Muscle of arm (tissue), 14 donors: ENCODE results near the gene AMDHD1. TPM values are rescaled to one million over a fixed set of nuclear protein-coding genes. Genes with fewer than 3 reads are reported as not detected.

Experiments
- DNase-seq: peaks from one replicate; pipeline ENCODE4 v3.0.0-alpha.2; 2013
- long read RNA-seq, 11 donors: transcript quantifications; one replicate each; lab custom pipeline, GENCODE V29; 2026
- polyA plus RNA-seq, 12 donors: library from polyadenylated mRNA; unstranded; fragments of 120-200 nt; gene quantifications; one replicate each; pipeline ENCODE4 v1.2.1, GENCODE V29; 2013; ENCODE audit not compliant: insufficient read length in 12 of 12

AMDHD1 gene
- under 1 TPM in 6 of 12 donors, not detected in 6; 0.08 to 0.34 (median 0.19) TPM for polyA plus RNA-seq
- long read RNA-seq, donor 1, partial matches to known transcripts, result 0 of 1 reads
- long read RNA-seq, donor 1, other reads (novel, unspliced or antisense), result 0 of 1 reads
- long read RNA-seq, donor 2, result 0 reads
- long read RNA-seq, donor 3, result 0 reads
- long read RNA-seq, donor 4, result 0 reads
- long read RNA-seq, donor 5, result 0 reads
- long read RNA-seq, donor 6, result 0 reads
- long read RNA-seq, donor 7, result 0 reads
- long read RNA-seq, donor 8, result 0 reads
- long read RNA-seq, donor 9, result 0 reads
- long read RNA-seq, donor 10, result 0 reads
- long read RNA-seq, donor 11, result 0 reads

- DNase-seq, result no peak
Observed at GRCh38 chr12:95943330-95943842, at the start of gene AMDHD1. TSS of gene AMDHD1 (plus strand) at chr12:95943331. CDS start at chr12:95943399, 68 bp downstream.

DNA sequence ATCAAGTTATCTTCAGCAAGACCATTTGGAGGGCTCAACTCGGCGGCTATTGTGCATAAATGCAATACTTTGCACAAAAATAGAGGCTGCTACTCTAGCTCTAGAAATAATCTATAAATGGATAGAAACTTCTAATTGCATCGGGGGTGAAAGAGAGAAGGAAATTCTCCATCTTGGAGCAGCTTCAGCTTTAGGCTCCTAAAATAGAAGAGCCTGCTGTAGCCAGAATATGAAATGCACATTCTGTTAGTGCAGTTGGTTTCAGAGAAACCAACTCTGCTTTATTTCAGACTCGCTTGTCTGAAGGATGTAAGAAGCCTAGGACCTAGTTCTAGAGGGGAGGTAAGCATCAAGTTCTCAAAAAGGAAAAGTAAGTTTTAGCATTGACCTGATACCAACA is 46.3 kb upstream of the AMDHD1 start:
- DNase-seq, result no peak

GRCh38 chr12:95898081-95898480 is 45.0 kb upstream of the AMDHD1 start:
- no peak for DNase-seq

- no peak for DNase-seq
Observed at GRCh38 chr12:95908573-95908972, 34.6 kb upstream of the AMDHD1 start.

DNA sequence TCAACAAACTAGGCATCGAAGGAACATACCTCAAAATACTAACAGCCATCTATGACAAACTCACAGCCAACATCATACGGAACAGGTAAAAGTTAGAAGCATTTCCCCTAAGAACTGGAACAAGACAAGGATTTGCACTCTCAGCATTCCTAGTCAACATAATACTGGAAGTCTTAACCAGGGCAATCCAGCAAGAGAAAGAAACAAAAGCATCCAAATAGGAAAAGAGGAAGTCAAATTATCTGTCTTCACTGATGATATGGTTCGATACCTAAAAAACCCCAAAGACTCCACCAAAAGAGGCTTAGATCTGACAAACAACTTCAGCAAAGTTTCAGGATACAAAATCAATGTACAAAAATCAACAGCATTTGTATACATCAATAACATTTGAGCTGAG is 33.3 kb upstream of the AMDHD1 start:
- DNase-seq, result no peak

- peak; percentile 9 for DNase-seq
Observed at GRCh38 chr12:95918194-95918993, 24.7 kb upstream of the AMDHD1 start.

- DNase-seq, result no peak
Observed at GRCh38 chr12:95919110-95919509, 24.0 kb upstream of the AMDHD1 start.

GRCh38 chr12:95922231-95922630 is 20.9 kb upstream of the AMDHD1 start:
- DNase-seq, result no peak

- no peak for DNase-seq
Observed at GRCh38 chr12:95940514-95940913, 2.6 kb upstream of the AMDHD1 start.

GRCh38 chr12:95942101-95942523 is 1.0 kb upstream of the AMDHD1 start:
- no peak for DNase-seq

- DNase-seq, result peak; percentile 59
Observed at GRCh38 chr12:95942524-95943329, 404 bp upstream of the AMDHD1 start, which contains the start of gene CCDC38. TSS of gene CCDC38 (minus strand) at chr12:95942614. CDS start at chr12:95936509, 6,105 bp downstream.

DNA sequence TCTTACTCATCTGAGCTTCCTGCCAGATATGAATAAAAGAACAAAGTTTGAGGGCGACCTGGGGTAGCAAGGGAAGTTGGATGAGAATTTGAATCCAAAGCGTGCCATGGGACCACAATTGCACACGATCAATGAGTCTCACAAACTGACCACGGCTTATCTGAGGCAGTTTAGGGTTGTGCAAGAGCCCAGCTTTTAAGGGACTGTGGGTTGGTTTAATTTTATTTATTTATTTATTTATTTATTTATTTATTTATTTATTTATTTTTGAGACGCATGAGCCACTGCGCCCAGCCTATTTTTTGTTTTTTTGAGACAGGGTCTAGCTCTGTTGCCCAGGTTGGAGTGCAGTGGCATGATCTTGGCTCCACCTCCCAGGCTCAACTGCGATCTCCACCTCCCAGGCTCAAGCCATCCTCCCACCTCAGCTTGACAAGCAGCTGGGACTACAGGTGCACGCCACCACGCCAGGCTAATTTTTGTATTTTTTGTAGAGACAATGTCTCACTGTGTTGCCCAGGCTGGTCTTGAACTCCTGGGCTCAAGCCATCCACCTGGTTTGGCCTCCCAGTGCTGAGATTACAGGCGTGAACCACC is 1.1 kb downstream of the AMDHD1 start:
- no peak for DNase-seq

DNA sequence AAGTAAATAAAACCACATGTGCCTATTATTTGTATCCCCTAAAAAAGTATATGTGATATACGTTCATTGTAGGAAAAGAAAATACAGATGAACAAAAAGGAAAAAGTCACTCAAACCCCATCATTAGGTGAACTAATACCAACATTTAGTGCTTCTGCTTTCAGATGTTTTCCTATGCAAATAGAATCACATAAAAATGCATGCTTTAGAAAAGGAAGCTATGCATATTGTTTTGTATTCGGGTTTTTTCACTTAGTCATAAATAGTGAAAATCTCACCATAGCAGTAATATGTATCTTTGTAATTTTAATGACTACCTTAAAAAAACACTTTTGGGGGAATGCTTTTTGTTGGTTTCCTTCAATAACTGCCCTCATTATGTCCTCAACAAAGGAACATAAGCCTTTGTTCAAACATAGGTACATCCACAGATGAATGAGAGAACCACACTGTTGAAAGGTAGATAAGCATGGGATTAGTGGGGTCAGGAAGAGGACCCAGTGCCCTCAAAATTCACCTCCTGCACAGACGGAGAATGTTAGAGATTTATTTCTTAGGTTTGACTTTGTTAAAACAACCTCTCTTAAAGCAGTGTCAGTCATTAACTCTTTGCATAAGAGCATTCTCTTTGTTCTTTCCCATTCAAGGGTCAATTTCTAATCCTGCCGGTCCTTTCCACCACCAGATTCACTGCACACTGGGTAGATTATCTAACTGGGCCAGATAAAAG is 6.5 kb downstream of the AMDHD1 start:
- DNase-seq, result no peak

DNA sequence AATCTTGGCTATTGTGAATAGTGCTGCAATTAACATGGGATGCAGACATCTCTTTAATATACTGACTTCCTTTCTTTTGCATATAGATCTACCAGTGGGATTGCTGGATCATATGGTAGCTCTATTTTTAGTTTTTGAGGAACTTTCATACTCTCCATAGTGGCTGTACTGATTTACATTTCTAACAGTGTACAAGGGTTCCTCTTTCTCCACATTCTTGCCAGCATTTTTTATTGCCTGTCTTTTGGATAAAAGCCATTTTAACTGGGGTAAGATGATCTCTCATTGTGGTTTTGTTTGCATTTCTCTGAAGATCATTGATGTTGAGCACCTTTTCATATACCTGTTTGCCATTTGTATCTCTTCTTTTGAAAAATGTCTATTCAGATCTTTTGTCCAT is 8.4 kb downstream of the AMDHD1 start:
- DNase-seq, result no peak

DNA sequence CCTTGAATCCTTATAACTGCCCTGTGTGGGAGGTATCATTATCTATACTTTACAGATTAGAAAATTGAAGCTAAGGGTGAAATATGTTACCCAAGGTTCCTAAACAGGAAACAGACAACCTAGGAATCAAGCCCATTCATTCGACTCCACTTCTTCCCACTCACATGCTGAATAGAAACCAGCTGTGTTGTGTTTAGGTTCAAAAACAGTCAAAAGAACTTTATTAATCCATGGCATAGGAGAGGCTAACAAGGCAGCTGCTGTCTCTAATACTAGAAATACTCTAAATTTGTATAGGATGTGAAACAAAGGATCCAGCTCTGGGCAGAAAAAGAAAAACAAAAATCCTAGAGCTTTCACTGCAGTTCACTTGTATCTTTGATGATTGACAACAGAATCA is 9.9 kb downstream of the AMDHD1 start:
- no peak for DNase-seq

GRCh38 chr12:95955549-95956159 is 12.5 kb downstream of the AMDHD1 start:
- no peak for DNase-seq

DNA sequence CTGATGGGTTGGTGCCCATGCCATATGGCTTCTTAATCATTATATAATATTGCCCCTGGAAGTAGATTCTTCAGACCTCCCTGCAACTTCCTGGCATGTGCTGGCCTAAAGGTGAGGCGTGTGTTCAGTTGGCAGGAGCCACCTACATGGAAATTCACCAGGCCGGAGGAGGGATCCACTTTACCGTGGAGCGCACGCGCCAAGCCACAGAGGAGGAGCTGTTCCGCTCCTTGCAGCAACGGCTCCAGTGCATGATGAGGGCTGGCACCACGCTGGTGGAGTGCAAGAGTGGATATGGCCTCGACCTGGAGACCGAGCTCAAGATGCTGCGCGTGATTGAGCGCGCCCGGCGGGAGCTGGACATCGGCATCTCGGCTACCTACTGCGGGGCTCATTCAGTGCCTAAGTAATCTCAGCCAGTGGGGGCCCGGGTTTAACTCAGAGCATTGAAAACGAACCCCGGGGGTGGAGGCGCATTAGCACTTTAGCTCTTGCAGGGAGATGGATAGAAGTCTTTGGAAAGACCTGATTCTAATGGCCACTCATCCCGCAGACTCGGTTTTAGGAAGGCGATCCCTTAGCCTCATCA is 13.5 kb downstream of the AMDHD1 start:
- no peak for DNase-seq

GRCh38 chr12:95959107-95959506 is 16.0 kb downstream of the AMDHD1 start:
- DNase-seq, result no peak

- no peak for DNase-seq
Observed at GRCh38 chr12:95960241-95960640, 17.1 kb downstream of the AMDHD1 start.

GRCh38 chr12:95962222-95962621 is 19.1 kb downstream of the AMDHD1 start:
- no peak for DNase-seq
